Endothelial cell of umbilical vein (primary cell): ENCODE data around the gene CBLB. TPM values are rescaled to one million over a fixed set of nuclear protein-coding genes. Genes with fewer than 3 reads are reported as not detected.

ENCODE experiments used
- BruUV-seq: library from RNA; stranded (reverse); fragments of 400-500 nt; replicated peaks from 2 replicates; lab custom pipeline; 2021; lab: Mats Ljungman, UMichigan
- CTCF ChIA-PET: fragments of 300-600, 350-600 bp; sonication (Branson Sonifier 250); formaldehyde crosslinking; loops from one replicate; lab custom pipeline; 2021; ENCODE audit warnings: antibody characterized with exemption, inconsistent platforms; lab: Charles Lee
- POLR2A ChIA-PET: fragments of 300-600, 350-600 bp; sonication (Branson Sonifier 250); formaldehyde crosslinking; loops from one replicate; lab custom pipeline; 2021; ENCODE audit warnings: antibody characterized with exemption, inconsistent platforms; lab: Charles Lee
- DNase-seq: peaks from one replicate; pipeline ENCODE4 v3.0.0-alpha.2; 2011; ENCODE audit warnings: low read depth, low spot score
- FAIRE-seq: peaks from 2 replicates; lab custom pipeline; 2011; peaks lifted over from hg19 to GRCh38; lab: Jason Lieb, UNC
- H2AFZ ChIP-seq: 2 replicates; pipeline ENCODE4 v1.6.0; 2012; ENCODE audit warnings: low read depth, low read length, control low read depth, inconsistent platforms
- H3K27ac ChIP-seq: 2 replicates; pipeline ENCODE4 v1.5.1; 2011; ENCODE audit warnings: low read depth, mild to moderate bottlenecking, control low read depth, low read length, moderate library complexity; ENCODE audit not compliant: insufficient read depth
- H3K27me3 ChIP-seq, 2 experiments: 2 replicates each; pipeline versions ENCODE4 v1.6.0 to v1.6.1; 2011; ENCODE audit warnings: low read length in 2 of 2, mixed read lengths in 1 of 2; ENCODE audit not compliant: control insufficient read depth in 2 of 2, insufficient read depth in 2 of 2
- H3K36me3 ChIP-seq, 2 experiments: 2 replicates in 1 of 2; 3 replicates in 1 of 2; pipeline ENCODE4 v1.5.1; 2011; ENCODE audit warnings: low read length in 2 of 2, mild to moderate bottlenecking in 1 of 2, moderate library complexity in 1 of 2; ENCODE audit not compliant: control insufficient read depth in 2 of 2, insufficient read depth in 2 of 2; ENCODE audit errors: extremely low read depth in 1 of 2
- H3K4me1 ChIP-seq: 3 replicates; pipeline ENCODE4 v1.5.1; 2011; ENCODE audit warnings: mild to moderate bottlenecking, low read length; ENCODE audit not compliant: control insufficient read depth, insufficient read depth; ENCODE audit errors: extremely low read depth
- H3K4me2 ChIP-seq: 2 replicates; pipeline ENCODE4 v1.6.1; 2011; ENCODE audit warnings: low read length, control low read depth, mixed read lengths; ENCODE audit not compliant: insufficient read depth
- H3K4me3 ChIP-seq, 3 experiments: fragments of 200-600 bp in 1 of 3; sonication (generic), shearing (Covaris generic) in 1 of 3; replicated peaks in 1 of 3; 2 replicates each; pipeline ENCODE4 v1.5.1; 2011 to 2016; ENCODE audit warnings: control low read depth in 3 of 3, low read length in 3 of 3, mild to moderate bottlenecking in 2 of 3, inconsistent platforms in 1 of 3, low read depth in 1 of 3, moderate library complexity in 1 of 3; ENCODE audit not compliant: insufficient read depth in 1 of 3
- H3K79me2 ChIP-seq: 2 replicates; pipeline ENCODE4 v1.6.0; 2012; ENCODE audit warnings: low read length, inconsistent platforms; ENCODE audit not compliant: control insufficient read depth, insufficient read depth
- H3K9ac ChIP-seq: replicated peaks from 2 replicates; pipeline ENCODE3; 2011; ENCODE audit warnings: low read length, control low read depth; ENCODE audit not compliant: insufficient read depth; ENCODE audit errors: extremely low read depth
- H3K9me1 ChIP-seq: replicated peaks from 3 replicates; pipeline ENCODE4 v1.6.0; 2011; ENCODE audit warnings: mild to moderate bottlenecking, low read length; ENCODE audit not compliant: control insufficient read depth, insufficient read depth; ENCODE audit errors: extremely low read depth
- H3K9me3 ChIP-seq: replicated peaks from 2 replicates; pipeline ENCODE4 v1.5.1; 2012; ENCODE audit warnings: low read length, inconsistent platforms; ENCODE audit not compliant: control insufficient read depth, insufficient read depth
- H4K20me1 ChIP-seq: replicated peaks from 2 replicates; pipeline ENCODE3; 2011; ENCODE audit warnings: mild to moderate bottlenecking, low read length; ENCODE audit not compliant: control insufficient read depth, insufficient read depth; ENCODE audit errors: extremely low read depth
- CTCF ChIP-seq, 2 donors: IDR thresholded peaks; 1 replicate in 1 of 2; 2 replicates in 1 of 2; pipeline ENCODE4 v1.5.1; 2011; ENCODE audit warnings: low read length in 2 of 2, mild to moderate bottlenecking in 2 of 2, moderate library complexity in 2 of 2, control low read depth in 1 of 2, inconsistent platforms in 1 of 2, low read depth in 1 of 2; ENCODE audit not compliant: insufficient read depth in 1 of 2; ENCODE audit errors: extremely low read depth in 1 of 2
- EZH2 ChIP-seq: IDR thresholded peaks from 2 replicates; pipeline ENCODE4 v1.6.1; 2012; ENCODE audit warnings: borderline replicate concordance, low read depth, mild to moderate bottlenecking, moderate library complexity, low read length, inconsistent platforms; ENCODE audit not compliant: severe bottlenecking
- FOS ChIP-seq: IDR thresholded peaks from 2 replicates; pipeline ENCODE4 v1.6.1; 2011; ENCODE audit warnings: mild to moderate bottlenecking, low read length, moderate library complexity, borderline replicate concordance; ENCODE audit not compliant: insufficient read depth
- GATA2 ChIP-seq: IDR thresholded peaks from 2 replicates; pipeline ENCODE4 v1.7.0; 2011; ENCODE audit warnings: low read depth, mild to moderate bottlenecking, moderate library complexity, mixed read lengths, low read length; ENCODE audit not compliant: insufficient read length, insufficient read depth
- JUN ChIP-seq: IDR thresholded peaks from 2 replicates; pipeline ENCODE4 v1.6.1; 2011; ENCODE audit warnings: borderline replicate concordance, low read depth; ENCODE audit not compliant: insufficient read length, insufficient read depth
- MAX ChIP-seq: IDR thresholded peaks from 2 replicates; pipeline ENCODE4 v1.6.1; 2011; ENCODE audit not compliant: insufficient read depth, insufficient read length
- MYC ChIP-seq: IDR thresholded peaks from one replicate; pipeline ENCODE4 v1.6.1; 2011; ENCODE audit warnings: mild to moderate bottlenecking, low read depth, low read length
- POLR2A ChIP-seq: IDR thresholded peaks from 2 replicates; pipeline ENCODE4 v1.6.1; 2012; ENCODE audit warnings: low read depth, mild to moderate bottlenecking, control low read depth, low read length
- POLR2AphosphoS5 ChIP-seq: IDR thresholded peaks from 2 replicates; pipeline ENCODE4 v1.6.1; 2012; ENCODE audit warnings: low read depth, mild to moderate bottlenecking, control low read depth, low read length, moderate library complexity; ENCODE audit not compliant: insufficient read depth
- dilution Hi-C: fragments of 300-500 bp; cut with MboI; formaldehyde crosslinking; loops from one replicate; pipeline ENCODE4 v1.15.0; 2019; ENCODE audit warnings: low sequenced_read_pairs; ENCODE audit not compliant: extremely low pct_ligation_motif_present
- intact Hi-C: fragments of 100-400 bp; cut with micrococcal nuclease; formaldehyde crosslinking; loops from one replicate; pipeline ENCODE4 v1.10.0; 2022
- polyA plus RNA-seq, 4 experiments: library from polyadenylated mRNA; depleted of rRNA in 3 of 4; stranded (reverse) in 3 of 4; unstranded in 1 of 4; fragments of >200 nt; gene quantifications; 2 replicates each; pipeline versions ENCODE4 v1.2.1 to v1.2.3, GENCODE V29; 2011 to 2012; ENCODE audit warnings: missing spikeins in 1 of 4
- total RNA-seq: library from RNA; stranded (reverse); gene quantifications from 2 replicates; pipeline ENCODE4 v1.2.3, GENCODE V29; 2021

CBLB gene
- total and polyA plus RNA-seq, 2 donors (not counting 3 experiments of a cell fraction or from before 2014, with no cell fraction given), result 17.8 to 39.6 TPM

- Histone ChIP-seq H4K20me1 (peaks cover 2% of the 10 kb centered on the region), H3K36me3 (no peaks in the 10 kb centered on the region), H3K27ac (no peak overlapping the region), H3K9me3 (no peaks in the 10 kb centered on the region), H3K79me2 (peaks cover 3% of the 10 kb centered on the region), H3K9ac (no peak overlapping the region), H3K4me1 (no peaks in the 10 kb centered on the region), H3K27me3 (no peaks in the 10 kb centered on the region), H3K4me2 (no peak overlapping the region), H2AFZ (no peak overlapping the region), H3K9me1 (no peaks in the 10 kb centered on the region), H3K4me3 (no peak overlapping the region)
- POLR2A ChIA-PET, result no interaction called here
- dilution Hi-C loops, result no loop called here
- DNase-seq (no peak), FAIRE-seq (no peak)
- CTCF ChIA-PET, result no interaction called here
- intact Hi-C loops, result no loop called here
- TF ChIP-seq JUN (no peak), GATA2 (no peak), FOS (no peak), MAX (no peak), CTCF (IDR thresholded peaks at IDR 0.05; ENCODE audit: extremely low read depth in 1 of 2, insufficient read depth in 1 of 2, low read depth in 1 of 2, low read length in 2 of 2) (no peak), EZH2 (no peak), POLR2A (no peak), POLR2AphosphoS5 (no peak), MYC (no peak)
- BruUV-seq, result no TSS peak
Measured at GRCh38 chr3:105843994-105844393, 24.8 kb downstream of the CBLB start.
